Measurements from ENCODE around the gene COL5A3. TPM values are rescaled to one million over a fixed set of nuclear protein-coding genes. Genes with fewer than 3 reads are reported as not detected.

Gene COL5A3
- total RNA-seq, 2 experiments from 2014 or later = not detected

DNA sequence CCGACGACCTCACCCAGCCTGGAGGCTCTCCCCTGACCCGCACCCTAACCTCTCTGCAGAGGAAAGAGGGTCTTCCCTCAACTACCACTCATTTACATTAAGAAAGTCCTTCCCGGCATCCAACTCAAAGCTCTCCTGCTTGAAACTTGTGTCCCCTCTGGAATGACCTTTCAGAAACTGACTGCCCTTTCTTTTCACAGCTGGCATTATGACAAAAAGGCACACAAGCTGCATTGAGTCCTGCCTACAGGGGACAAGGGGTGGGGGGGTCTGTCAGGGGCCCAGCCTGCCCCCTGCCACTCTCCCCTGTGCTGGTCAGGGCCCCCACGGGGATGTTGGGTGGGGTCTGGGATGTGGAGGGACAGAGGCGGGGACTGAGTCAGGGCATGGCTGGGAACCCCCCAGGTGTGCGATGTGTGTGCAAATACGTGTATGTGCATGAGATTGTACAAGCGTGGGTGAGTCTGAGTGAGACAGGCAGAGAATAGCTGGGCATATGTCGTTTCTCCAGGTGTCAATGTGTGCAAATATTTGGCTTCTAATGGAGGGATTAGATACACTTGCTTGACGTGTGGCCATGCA, 2.0 kb downstream of the COL5A3 start:
- BruUV-seq (replicated peaks) = no TSS peak
- ChIA-PET CTCF (ENCODE audit: unreplicated experiment) (no interaction called here), POLR2A (interaction anchor here (0.7 kb wide), 1 partner anchor 341 kb away, joined by 4 read pairs; no protein-coding TSS in a partner anchor)
- no peaks in the 10 kb centered on the region for H3K36me3 ChIP-seq (ENCODE audit: insufficient read depth, low read length)
- no peaks in the 10 kb centered on the region for H3K79me2 ChIP-seq (ENCODE audit: insufficient read depth, low read depth, low read length)
- no peak for TF ChIP-seq EZH2phosphoT487 (IDR thresholded peaks at IDR 0.05; ENCODE audit: borderline replicate concordance, low read depth, low read length)
- no peak for TF ChIP-seq CTCF (conservative IDR thresholded peaks at IDR 0.05; ENCODE audit: low read length)
- no peaks in the 10 kb centered on the region for H3K9me2 ChIP-seq (ENCODE audit: insufficient read depth, low read length)
- DNase-seq (ENCODE audit: low spot score) = no peak
- H2AFZ ChIP-seq (ENCODE audit: low read length) = no peak overlapping the region
- no peak overlapping the region for H3K4me3 ChIP-seq (ENCODE audit: low read depth, low read length, poor library complexity, severe bottlenecking)
- intact Hi-C loops (cut with micrococcal nuclease; ENCODE audit: unreplicated experiment) = no loop called here
- no peak overlapping the region for H3K4me2 ChIP-seq (ENCODE audit: low read length)
- no peak overlapping the region for H3K27ac ChIP-seq (ENCODE audit: low read depth, low read length, poor library complexity, severe bottlenecking)
- H3K9me3 ChIP-seq (ENCODE audit: low read length) = no peaks in the 10 kb centered on the region
- no peaks in the 10 kb centered on the region for H4K20me1 ChIP-seq (ENCODE audit: insufficient read depth, low read length)
- no peaks in the 10 kb centered on the region for H3K4me1 ChIP-seq (ENCODE audit: insufficient read depth, low read length, poor library complexity, severe bottlenecking)

DNA sequence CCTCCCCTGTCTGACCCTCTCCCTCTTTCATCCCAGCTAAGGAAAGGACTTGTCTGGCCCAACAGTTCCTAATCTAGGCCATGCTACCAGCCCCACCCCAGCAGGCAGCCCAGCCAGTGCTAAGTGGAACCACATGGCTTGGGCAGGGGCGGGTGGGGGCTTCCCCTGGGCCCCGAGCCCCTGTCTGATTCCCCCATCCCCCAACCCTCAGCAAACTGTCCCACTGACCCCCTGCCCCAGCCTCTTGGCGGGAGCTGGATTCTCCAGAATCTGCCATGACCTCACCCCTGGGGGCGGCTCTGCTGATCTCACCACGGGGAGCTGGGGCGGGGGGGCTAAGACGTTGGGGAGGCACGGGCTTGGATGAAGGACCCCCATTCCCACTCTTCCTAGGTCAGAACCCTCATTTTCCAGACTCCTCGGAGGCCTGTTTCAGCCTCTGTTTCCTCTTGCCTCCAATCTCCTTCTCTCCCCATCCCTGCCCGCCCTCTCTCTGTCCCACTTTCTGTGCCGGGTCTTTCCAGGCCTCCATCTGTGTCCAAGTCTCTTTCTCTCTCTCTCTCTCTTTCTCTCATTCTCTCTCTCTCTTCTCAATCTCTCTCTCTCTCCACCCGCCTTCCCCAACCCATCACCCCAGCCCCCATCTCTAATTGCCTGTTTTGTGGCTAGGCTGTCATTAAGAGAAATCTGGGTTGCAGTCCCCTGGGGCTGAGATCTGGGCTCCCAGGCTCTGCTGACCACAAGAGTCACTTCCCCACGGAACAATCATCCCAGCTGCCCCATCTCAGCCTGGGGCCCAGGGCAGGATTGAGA, 2.7 kb downstream of the COL5A3 start:
- ChIA-PET POLR2A (interaction anchor here (0.7 kb wide), 1 partner anchor 340 kb away, joined by 4 read pairs; no protein-coding TSS in a partner anchor), CTCF (ENCODE audit: unreplicated experiment) (no interaction called here)

More for the DNA sequence above, 2.7 kb downstream of the COL5A3 start:
- intact Hi-C loops (cut with micrococcal nuclease; ENCODE audit: unreplicated experiment) = no loop called here
- Histone ChIP-seq H3K9me2 (ENCODE audit: insufficient read depth, low read length) (no peaks in the 10 kb centered on the region), H3K36me3 (ENCODE audit: insufficient read depth, low read length) (no peaks in the 10 kb centered on the region), H3K9me3 (ENCODE audit: low read length) (no peaks in the 10 kb centered on the region), H4K20me1 (ENCODE audit: insufficient read depth, low read length) (no peaks in the 10 kb centered on the region), H3K4me1 (ENCODE audit: insufficient read depth, low read length, poor library complexity, severe bottlenecking) (no peaks in the 10 kb centered on the region), H3K4me2 (ENCODE audit: low read length) (no peak overlapping the region), H3K4me3 (ENCODE audit: low read depth, low read length, poor library complexity, severe bottlenecking) (no peak overlapping the region), H3K79me2 (ENCODE audit: insufficient read depth, low read depth, low read length) (no peaks in the 10 kb centered on the region), H3K27ac (ENCODE audit: low read depth, low read length, poor library complexity, severe bottlenecking) (no peak overlapping the region), H2AFZ (ENCODE audit: low read length) (no peak overlapping the region)
- no peak for TF ChIP-seq EZH2phosphoT487 (IDR thresholded peaks at IDR 0.05; ENCODE audit: borderline replicate concordance, low read depth, low read length)
- TF ChIP-seq CTCF (conservative IDR thresholded peaks at IDR 0.05; ENCODE audit: low read length) = no peak
- no TSS peak for BruUV-seq (replicated peaks)
- DNase-seq (ENCODE audit: low spot score) = no peak

Measured in OCI-LY7 (cell line).